GM21786 (cell line): ENCODE measurements around the gene CCNQ.

ENCODE experiments used
- ATAC-seq: cut with Tn5 transposase; IDR thresholded peaks from one replicate; pipeline ENCODE4 v1.9.1; 2021; ENCODE audit not compliant: unreplicated experiment

CCNQ gene

DNA sequence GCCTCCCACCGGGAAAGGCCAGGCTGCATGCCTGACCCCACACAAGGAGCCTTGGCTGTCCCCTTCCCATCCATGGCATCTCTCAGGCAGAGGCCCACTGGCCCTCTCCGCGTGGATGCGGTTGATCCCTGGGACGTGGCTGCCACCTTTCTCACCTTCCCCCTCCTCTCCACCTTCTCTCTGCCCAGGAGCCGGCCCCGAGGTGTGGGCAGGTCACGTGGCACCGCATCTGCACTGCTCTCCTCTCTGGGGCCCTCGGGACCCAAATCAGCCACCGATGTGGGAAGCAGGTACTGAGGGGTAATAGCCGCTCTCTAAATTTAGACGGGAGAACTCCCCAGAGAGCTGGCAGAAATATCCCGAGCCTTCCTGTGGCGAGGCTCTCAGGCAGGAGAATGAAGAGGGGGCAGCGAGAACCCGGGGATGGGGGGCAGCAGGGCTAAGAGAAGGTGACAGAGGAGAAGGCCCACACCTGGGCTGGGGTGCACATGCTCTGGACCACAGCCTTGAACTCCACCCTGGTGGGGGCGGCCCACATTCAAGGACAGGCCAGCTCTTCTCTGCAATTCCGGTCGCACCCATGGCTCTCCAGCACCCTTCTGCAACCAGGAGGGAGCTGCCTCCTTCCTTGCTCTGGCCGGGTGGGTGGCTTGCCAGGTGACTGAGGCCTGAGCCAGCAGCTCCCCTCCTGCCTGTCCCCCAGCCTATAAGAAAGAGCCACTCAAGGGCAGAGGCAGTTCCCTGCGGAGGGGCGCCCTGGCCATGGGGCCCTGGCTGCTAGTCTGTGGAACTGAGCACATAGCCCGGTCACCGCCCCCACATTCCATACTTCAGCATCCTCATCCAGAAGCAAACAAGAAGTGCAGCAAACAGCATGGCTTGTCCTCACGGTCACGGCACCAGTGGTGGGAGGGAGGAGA, 38.4 kb upstream of the CCNQ start:
- ATAC-seq: no peak

DNA sequence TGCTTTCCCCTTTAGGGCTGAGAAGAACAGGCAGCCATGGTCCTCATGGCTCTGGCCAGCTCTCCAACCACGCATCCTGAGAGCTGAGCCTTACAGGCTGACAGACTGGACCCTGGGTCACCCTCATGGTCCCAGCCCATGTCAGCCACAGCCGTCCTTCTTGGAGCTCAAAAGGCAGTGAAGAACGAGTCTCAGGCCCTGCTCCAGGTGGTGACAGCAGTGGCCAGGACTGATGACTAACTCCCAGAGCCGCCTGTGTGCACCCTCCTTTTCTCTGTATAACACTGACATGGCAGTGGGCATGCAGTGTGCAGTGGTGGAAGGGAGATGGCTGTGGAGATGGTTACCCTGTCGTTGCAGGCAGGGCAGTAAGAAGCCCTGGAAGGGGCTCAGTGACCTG, 37.8 kb upstream of the CCNQ start:
- no peak for ATAC-seq

DNA sequence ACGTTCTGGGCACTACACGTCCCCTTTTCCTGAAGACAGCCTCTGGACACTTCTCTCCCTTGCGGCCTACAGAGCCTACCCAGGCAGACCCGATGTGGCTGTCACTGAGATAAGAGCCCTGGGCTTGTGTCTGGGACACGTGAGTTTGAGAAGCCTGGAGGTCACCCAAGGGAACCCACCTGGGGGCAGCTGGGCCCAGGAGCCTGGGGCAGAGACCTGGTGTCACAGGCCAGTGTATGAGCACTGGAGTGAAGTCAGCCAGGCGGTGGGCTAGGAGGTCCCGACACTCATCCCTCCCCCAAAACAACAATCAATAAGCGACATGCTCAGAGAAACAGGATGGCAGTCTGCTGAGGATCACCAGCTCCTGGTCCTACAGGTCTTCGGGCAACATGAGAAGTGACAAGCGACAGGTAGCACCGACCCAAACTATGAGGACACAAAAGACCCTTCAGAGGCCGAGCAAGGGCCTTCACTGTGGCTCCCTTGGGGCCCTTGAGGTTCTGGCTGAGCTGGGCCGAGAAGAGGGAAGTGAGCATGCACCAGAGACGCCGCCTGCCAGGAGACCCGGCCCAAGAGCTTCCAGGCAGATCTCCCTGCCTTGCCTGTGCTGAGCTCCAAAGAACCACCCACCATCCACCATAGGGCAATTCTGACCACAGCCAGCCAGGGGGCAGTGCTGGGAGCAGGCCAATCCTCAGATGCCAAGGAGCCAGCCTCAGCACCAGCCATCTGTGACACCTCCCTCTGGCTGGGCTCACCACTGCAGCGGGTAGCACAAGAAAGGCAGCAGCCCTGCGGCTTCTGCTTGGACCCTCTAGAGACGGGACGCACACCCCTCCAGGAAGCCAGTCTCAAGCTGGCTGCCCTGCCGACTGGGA, 37.1 kb upstream of the CCNQ start:
- ATAC-seq: no peak

DNA sequence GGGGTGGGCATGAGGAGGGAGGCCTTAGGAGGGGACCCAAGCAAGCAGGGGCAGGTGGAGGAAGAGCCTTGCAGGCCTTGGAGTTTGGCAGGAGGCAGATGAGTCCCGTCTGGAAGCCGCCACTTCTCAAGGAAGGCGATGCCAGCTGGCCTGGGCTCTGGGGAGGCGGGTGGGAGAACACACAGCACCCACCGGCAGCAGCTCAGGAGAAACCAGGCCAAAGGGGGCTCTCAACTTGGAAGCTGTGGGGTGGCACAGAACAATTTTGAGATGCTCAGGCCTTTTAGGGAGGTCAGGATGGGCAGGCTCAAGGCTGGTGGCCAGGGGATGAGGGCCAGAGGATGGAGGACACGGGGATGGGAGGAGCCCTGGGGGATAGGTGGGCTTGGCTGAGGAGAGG, 36.4 kb upstream of the CCNQ start:
- ATAC-seq: no peak

DNA sequence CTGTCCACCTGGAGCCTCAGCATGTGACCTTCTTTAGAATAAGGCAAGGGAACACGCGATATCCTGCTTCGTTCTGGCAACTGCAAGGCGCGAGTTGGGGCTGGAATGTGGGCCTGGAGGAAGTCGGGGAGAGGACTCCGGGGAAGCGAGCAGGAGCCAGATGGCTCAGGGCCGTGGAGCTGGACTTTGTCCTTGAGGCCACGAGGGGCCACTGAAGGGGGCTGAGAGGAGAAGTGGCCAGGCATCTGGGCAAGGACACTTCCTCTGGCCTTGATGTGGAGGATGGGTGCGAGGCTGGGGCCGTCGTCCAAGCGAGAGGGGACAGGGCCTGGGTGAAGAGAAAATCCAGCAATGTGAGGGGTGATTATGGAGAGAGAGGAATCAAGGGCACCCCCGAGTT, 35.9 kb upstream of the CCNQ start:
- no peak for ATAC-seq

DNA sequence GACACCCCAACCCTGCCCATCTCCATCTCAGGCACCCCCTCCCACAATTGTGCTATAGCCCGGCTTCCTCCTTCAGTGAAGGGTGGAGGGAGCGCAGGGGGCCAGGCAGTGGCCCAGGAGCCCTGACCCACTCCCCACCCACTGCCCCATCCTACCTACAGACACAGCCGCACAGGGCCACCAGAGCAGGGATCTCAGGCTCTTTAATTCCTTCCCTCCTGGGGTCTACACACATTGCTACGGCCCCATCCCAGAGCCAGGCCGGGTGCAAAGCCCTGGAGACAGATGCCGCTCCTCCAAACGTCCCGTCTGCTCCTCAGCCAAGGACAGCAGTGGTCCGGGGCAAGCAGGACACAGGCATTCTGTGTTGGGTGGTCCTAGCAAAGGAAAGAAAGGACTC, 35.3 kb upstream of the CCNQ start:
- ATAC-seq: no peak

DNA sequence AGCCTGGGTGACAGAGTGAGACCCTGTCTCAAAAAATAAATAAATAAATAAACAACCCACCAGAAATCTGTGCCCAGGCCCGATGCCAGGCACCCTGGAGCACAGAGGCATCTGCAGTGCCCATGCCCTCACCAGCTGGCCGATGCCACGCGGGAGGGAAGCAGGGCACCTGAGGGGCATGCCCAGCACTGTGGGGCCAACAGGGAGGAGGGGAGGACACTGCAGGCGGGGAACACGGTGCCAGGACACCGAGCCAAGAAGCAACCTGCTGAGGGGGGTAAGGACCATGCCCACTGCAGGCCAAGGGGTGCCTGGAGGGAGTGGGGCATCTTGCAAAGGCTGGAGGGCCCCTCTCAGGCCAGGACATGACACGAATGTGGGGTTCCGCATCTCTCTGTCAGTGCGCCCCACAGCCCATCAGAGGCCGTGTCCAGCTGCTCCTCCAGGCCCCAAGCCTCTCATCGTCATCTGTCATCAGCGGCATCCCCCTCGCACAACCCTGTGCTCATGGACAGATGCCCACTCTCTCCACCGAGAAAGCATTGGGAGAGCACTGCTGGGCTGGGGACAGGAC, 34.8 kb upstream of the CCNQ start:
- ATAC-seq: no peak

DNA sequence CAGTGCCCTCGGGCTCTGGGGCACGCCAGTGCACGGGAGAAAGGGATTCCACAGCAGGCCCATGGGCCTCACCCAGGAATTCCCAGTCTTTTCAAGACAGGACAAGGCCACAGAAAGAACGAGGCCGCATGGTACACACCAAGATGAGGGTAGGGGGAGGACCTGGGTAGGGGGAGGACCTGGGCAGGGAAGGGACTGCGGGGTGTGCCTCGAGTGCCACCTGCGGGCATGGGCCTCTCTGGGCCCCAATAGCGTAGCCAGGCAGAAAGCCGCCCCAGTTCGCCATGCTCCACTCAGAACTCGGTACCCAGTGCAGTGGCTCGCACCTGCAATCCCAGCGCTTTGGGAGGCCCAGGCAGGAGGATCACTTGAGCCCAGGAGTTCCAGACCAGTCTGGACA, 34.1 kb upstream of the CCNQ start:
- ATAC-seq: no peak

DNA sequence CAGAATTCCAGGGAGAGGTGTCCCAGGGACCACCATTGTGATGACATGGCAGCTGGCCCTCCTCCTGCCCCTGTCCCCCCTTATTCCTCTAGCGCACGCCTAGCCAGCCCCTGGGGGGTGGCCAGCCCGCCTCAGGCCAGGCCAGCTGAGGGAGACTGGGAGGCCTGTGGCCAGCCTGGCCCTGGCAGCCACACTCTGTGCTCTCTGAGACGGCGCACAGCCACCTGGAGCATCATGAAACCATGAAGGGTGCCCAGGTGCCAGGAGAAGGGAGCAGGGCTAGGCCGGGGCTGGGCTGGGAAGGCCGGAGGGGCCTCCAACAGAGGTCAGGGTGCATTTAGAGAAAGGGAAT, 33.6 kb upstream of the CCNQ start:
- no peak for ATAC-seq

DNA sequence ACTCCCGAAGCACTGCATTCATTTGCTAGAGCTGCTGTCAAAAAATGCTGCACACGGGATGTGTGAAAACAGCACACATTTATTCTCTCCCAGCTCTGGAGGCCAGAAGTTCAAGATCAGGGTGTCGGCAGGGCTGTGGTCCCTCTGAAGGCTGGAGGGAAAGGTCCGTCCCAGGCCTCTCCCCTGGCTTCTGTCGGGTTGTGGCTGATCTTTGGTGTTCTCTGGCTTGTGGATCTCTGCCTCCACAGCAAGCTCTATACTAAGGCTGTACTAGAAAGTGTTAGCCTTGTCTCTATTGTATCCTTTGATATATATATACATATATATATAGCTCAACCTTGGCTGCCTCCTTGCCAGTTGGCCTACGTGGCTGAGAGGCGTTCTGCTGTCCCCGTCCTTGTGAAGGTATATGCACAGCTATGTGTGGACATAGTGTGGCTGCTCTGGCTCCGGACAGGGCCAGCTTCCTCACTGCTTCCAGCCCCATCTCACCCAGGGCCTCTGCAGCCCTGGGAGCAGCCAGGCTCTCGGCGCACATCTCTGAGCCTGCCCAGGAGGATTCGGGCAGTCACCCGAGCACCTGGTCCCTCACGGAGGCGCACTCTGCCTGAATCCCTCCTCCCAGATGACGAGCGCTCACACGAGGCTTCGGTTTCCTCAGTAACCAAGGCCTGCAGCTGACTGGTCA, 33.1 kb upstream of the CCNQ start:
- ATAC-seq: no peak

DNA sequence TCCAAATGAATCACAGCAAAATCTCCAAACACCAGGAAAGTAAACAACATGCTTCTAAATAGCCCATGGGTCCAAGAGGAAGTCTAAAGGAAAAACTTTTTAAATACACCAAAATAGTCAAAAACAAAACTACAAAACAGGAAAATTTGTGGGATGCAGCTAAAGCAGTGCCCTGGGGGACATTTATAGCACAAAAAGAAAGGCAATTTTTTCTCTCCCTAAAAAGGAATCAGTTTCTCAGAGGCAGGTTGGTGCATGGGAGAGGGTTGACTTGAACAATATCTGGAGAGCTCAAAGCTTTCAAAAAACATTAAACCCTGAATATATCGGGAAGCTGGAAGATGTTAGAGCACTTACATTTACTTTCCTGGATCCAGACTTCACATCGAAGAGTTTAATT, 32.4 kb upstream of the CCNQ start:
- ATAC-seq: no peak

DNA sequence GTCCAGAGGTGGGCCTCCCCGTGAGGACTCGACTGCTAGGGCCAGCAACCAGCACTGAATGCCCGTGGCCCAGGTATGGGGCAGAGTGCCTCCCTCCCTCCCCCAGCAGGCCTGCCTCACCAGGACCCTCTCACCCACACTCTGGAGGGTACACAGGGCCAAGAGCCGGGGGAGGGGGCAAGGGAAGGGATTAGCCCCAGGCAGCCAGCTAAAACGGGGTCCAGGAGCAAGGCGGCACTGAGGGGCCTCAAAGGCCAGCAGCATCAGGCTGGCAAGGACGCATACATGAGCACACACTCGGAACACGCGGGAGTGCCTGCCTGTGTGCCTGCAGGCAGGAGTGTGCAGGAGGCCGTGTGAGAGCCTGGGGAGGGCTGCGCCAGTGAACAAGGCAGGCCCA, 29.7 kb upstream of the CCNQ start:
- ATAC-seq: no peak

DNA sequence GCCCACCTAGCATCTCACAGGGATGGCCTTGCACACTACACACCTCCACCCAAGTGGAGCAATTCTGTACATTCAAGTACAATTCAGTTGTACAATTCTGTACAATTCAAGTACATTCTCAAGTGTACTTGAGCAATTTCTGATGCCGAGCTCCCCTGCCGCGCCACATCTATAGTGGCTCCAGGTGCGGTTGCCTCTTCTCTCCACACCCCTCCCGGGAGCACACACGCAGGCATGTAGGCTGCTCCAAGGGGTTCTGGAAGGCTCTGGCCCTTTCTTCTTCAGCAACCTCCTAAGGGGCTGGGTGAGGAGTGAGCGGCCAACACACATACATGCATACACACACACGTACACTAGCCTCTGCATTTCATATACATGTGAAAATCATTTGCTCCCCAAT, 29.2 kb upstream of the CCNQ start:
- no peak for ATAC-seq

DNA sequence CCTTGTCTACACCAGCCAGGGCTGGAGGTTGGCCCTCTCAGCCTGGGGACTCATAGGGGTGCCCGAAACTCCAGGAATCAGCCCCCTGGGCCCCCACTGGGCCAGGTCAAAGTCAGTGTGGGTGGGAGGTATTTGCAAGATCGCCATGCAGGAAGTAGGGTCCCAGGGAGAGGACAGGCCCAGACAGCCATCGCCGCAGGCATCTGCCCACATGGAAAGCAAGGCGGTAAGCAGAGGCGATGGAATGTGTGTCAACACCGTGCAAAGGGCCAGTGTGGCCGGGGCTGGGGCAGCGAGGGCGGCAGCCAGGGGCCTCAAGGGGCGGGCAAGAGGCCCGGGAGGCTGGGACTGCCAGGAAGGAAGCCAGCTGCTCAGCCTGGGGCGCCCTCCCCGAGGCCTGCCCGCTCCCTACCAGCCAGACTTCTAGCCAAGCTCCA, 28.8 kb upstream of the CCNQ start:
- ATAC-seq: no peak

DNA sequence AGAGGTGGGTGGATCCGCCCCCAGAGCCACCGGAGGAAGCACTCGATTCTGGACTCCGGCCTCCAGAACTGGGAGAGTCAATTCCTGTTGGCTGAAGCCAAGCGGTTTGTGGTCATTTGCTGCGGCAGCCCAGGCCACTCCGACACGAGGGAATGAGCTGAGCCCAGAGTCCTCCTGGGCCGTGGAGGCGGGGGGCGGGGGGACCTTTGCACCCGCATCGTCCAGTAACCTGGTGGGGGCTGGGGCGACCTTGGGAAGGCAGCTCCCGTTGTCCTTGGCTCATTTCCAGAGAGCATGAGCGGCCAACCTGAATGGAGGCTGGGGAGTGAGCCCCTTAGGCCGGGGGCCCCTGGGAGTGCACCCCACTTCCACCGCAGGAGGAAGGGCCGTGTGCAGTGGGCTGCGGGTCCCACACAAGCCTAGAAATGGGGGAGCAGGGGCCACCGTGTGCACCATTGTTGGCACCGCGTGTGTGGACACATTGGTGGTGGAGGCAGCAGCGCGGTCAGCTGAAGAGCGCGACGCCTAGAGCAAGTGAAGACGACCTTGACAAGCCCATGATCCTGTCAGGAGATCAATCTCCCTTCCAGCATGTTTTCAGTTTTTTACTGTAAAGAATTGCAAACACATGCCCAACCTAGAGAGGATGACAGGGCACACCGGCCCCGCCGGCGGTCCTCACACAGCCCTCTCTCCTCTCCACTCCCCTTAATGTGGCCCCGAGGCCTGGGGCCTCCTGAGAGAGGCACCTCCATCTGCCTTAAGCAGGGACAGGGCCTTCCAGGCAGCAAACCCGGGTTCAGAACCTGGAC, 28.1 kb upstream of the CCNQ start:
- ATAC-seq: no peak

DNA sequence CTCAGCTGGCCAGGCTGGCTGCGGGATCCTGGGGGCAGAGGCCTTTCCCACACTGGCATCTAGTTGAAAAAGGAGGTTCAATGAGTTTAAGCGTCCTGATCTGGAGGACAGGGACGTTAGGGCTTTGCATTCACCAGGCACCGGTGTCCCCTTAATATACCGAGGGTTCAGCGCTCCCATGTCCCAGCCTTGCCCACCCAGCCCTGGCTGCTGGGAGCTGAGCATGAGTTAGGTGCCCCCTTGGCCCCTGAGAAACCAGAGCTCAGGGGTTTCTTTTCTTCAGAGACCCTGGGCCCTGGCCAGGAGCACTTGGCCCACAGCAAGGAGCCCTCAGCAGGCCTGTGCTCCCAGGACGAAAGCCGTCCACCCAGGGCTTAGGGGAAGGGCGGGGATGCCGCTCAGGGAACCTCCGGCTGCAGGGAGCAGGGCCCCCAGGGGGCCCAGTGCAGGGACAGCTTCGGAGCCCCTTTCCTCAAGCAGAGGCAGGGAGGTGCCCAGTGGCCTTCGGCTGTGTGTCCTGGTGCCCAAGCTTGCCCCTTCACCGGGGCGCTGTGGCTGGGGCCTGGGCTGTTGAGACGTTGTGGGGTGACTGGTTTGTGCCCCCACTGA, 27.2 kb upstream of the CCNQ start:
- no peak for ATAC-seq

DNA sequence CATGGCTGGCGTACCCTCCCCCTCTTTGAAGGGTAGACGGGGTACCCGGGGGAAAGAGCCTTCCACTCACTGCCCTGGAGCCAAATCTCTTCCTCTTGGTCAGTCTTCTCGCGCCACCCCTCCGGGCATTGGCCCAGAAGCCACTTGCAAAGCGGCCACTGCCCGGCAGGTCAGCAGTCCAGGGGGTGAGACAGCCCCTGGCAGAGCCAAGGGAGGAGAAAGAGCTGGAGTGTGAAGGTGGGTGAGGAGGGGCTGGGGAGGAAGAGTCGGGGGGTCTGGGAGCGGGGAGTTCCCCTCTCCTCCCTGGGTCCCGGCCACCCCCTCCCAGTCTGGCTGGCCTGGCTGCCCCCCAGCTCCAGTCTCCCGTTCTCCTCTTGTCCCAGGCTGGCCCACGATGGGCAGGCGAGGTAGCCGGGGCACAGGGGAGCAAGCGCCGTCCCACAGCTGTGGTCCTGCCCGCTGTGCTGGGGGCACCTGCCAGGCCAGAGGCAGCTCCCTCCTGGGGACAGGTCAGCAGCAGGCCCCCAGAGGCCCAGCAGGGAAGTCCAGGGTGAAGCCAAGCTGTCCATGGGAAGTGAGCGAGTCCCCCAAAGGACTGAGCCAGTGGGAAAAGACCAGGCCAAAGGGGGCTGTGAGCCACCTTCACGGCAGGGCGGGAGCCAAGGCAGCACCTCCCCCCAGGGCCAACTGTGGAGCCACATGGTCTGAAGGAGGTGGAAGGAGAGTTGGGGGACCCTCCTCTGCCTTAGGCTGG, 26.5 kb upstream of the CCNQ start:
- ATAC-seq: no peak

DNA sequence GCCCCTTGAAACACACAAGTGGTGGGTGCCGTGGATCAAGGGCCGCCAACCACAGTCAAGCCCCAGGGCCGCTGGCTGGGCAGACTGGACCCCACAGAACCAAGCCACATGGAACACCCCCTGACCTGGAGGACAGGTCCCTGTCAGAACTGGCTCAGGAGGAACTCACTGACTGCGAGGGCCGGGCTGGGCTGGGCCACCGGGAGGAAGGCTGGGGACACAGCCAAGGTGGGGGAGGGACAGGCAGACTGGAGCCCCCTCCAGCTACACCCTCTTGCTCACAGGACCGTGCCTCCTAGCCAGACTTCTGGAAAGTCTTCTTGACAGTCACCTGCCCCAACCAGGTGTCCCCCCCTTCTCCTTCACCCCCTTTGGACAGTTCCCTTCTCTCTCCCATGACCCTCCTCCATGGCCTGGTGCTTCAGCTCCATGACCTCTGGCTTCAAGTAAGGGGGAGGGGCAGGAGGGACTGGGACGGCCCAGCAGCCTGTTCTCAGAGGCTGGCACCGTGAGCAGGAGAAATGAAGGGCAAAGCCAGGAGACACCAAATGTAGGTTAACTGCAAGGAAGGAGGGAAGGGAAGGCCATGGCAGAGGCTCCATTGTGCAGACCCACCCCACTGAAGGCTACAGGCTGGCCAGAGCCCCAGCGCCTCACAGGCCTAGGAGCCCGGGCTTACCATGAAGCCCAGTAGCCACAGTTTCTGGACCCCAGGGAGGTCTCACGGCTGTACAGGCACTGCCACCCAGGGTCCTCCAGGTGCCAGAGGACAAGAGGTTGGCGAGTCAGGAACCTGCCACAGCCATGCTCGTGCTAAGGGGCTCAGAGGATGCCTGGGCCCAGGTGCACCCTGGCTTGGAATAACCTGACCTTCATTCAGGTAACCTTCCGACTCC, 25.5 kb upstream of the CCNQ start:
- ATAC-seq: no peak
